Astrocyte of the spinal cord (primary cell): ENCODE results near the gene TLR3.

Experiments used
- DNase-seq: peaks from one replicate; pipeline ENCODE4 v3.0.0; 2011; ENCODE audit warnings: low read depth, low spot score
- H3K4me3 ChIP-seq: 2 replicates; pipeline ENCODE4 v1.5.1; 2011; ENCODE audit warnings: low read depth, mild to moderate bottlenecking, low read length, moderate library complexity
- CTCF ChIP-seq: IDR thresholded peaks from 2 replicates; pipeline ENCODE4 v1.5.1; 2012; ENCODE audit warnings: low read depth, mild to moderate bottlenecking, low read length, inconsistent platforms
- in situ Hi-C: cut with HindIII; loops from 2 replicates; pipeline ENCODE4 v1.10.0; 2017; ENCODE audit warnings: low sequenced_read_pairs

Gene TLR3

GRCh38 chr4:186051096-186051495, 17.9 kb upstream of the TLR3 start:
- TF ChIP-seq CTCF, result no peak
- in situ Hi-C loops, result no loop called here
- DNase-seq, result no peak

DNA sequence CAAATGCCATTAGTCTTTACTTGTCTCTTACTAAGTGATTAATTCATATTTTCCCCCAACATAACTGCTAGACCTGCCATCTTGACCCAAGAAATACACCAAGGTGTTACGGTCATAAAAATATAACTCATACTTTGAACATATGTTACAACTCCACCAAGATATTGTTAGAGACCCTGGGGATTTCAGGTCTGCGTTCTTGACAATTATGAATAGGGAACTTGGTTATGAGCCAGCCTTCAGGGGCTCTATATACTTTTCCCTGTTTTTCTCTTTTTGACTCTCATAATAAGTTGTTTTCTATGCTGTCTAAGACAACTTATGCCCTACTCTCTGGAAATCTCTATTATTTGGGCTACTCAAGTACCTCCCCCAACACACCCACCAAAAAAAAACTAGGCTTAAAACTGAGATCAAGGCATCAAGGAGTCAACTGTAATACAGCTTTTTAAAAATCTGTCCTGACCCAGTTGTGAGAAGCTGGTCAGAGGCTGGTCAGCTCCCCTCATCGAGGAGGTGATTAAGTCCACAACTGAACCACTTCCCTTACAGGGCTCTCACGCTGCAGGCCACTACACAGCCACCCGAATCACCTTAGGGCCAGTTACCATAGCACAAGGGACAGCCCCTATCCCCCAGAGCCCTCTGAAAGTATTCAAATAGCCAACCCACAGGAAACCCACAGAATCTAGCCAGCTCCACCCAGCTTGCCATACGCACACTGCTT, 10.5 kb upstream of the TLR3 start:
- no peak overlapping the region for H3K4me3 ChIP-seq
- TF ChIP-seq CTCF, result no peak
- in situ Hi-C loops, result no loop called here
- no peak for DNase-seq

More at GRCh38 chr4:186051096-186051495, 17.9 kb upstream of the TLR3 start:
- H3K4me3 ChIP-seq, result no peak overlapping the region

- in situ Hi-C loops, result no loop called here
- no peak for DNase-seq
- no peak for TF ChIP-seq CTCF
- H3K4me3 ChIP-seq, result no peak overlapping the region
Observed at GRCh38 chr4:186058980-186059316, 10.0 kb upstream of the TLR3 start.

DNA sequence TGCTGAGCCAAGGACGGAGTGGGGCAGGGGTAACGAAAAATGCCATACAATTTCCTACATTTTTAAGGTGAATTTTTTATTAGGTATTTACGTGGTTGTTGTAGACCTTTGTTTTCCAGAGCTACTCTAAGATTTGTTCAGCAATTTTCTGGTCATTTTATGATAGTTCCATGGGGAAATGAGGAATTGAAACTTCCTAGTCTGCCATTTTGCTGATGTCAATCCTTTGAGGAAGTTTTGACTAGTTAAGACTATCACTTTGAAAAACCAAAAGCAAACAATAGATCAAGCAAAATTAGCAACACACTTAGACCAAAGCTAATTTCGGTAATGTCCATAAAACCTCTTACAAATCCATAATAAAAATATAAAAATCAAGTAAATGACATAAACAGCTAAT, 7.0 kb upstream of the TLR3 start:
- H3K4me3 ChIP-seq, result no peak overlapping the region
- no peak for DNase-seq
- in situ Hi-C loops, result no loop called here
- TF ChIP-seq CTCF, result no peak

DNA sequence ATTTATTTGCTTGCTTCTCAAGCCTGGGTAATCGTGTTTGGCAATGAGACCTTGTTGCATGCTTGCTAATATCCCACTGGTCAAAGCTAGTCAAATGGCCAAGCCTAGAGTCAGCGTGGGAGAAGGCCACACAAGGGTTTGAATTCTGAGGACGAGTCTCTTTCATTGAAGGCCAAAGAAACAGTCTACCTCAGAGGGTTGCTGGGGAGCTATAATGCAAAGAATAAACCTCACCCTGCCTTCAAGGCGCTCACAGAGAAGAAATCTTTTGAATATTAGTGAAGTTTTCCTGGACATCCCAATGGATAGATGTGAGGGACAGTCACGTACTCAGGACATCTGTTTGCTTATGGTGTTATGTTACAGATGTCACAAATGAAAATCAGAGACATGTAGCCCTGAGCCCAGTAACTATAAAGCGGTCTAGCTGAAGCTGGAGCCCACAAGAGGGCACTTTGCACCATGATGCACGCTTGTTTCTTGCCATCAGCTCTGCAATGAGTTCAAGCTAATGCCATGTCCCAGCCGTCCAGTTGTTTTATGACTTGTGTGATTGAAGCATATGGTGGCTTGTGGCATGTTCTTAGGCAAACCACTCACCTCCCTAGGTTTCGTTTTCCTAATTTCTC, 1.1 kb upstream of the TLR3 start:
- DNase-seq, result peak; percentile 37
- H3K4me3 ChIP-seq, result peak overlapping the region; percentile 50
- in situ Hi-C loops, result no loop called here
- peak; percentile 44 for TF ChIP-seq CTCF

GRCh38 chr4:186069729-186070128, 773 bp downstream of the TLR3 start:
- DNase-seq, result no peak
- no peak for TF ChIP-seq CTCF
- in situ Hi-C loops, result no loop called here
- no peak overlapping the region for H3K4me3 ChIP-seq
